Endothelial cell of hepatic sinusoid (primary cell): ENCODE results near the gene NDUFAF8.

Experiments
- in situ Hi-C: cut with HindIII; loops from 2 replicates; pipeline ENCODE4 v1.10.0; 2017; ENCODE audit warnings: low sequenced_read_pairs

The NDUFAF8 gene

DNA sequence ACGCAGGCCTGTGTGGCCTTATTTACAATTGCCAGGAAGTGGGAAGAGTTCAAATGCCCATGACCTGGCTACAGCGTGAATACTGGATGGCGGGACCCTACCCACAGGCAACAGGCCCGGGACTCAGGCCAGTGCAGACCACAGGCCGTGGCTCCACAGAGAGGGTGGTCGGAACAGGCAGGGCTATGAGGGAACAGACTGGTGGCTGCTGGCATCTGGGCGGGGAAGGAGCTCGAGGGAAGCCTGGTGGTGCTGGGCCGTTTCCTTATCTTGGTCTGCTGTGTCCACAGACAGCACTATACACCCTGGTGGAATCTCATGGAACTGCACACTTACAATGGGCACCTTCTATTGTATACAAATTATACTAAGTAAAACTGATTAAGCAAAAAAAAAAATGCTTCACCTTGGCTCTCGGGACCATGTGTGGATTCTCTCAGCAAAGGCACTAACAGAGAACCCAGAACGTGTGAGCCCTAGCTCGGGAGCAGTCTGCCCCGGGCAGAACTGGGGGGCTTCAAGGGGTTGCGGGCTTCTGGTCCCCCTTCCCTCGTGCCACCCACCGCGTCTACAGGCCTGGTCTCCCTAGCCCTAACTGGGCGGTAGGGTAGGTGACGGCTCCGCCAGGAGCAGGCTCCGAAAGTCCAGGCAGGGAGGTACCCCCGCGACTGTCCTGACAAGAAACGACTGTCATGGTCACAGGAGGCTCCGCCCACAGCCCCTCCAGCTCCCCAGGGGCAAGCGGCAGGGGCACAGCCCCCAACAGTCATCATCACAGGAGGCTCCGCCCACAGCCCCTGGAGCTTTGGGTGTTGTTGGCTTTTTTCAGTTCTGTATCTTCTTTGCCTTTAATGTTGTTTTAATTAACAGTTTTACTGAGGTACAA is 38.2 kb upstream of the NDUFAF8 start:
- in situ Hi-C loops = no loop called here

DNA sequence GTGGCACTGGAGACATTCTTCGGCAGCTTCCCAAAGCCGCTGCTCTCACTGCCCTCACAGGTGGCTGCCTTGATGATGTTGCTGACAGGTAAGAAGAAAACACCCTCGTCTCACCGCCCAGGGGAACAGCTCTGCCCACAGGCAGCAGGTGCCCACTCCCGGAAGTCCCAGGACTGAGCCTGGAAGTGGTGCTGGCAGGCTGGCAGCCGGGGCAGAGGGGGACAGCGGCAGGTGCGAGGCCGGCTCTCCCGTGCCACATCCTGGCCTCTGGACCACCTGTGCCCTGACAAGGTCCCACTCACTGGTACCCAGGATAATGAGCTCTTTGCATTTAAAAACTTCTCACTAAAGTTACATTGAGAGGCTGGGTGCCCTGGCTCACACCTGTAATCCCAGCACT is 36.8 kb upstream of the NDUFAF8 start:
- in situ Hi-C loops = no loop called here

- in situ Hi-C loops = no loop called here
Observed at GRCh38 chr17:81203136-81203535, 36.0 kb upstream of the NDUFAF8 start.

DNA sequence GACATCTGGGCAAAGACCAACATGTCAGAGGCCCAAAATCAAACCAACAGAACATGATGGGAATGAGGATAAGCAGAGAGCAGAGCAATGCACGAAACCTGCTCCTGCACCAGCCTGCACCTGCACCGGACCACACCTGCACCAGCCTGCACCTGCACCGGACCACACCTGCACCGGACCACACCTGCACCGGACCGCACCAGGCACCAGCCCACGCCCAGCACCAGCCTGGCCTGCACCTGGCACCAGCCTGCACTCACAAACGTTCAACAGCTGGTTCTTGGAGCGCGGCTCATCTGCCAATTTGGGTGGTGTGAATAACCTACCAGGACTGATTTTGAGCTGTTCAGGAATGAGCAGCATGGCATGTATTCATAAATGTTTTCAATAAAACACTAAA is 34.5 kb upstream of the NDUFAF8 start:
- in situ Hi-C loops = no loop called here

GRCh38 chr17:81206166-81206565 is 33.0 kb upstream of the NDUFAF8 start:
- in situ Hi-C loops = loop anchor here (5.0 kb wide), 1 partner anchor 74 kb away; no protein-coding TSS in a partner anchor

DNA sequence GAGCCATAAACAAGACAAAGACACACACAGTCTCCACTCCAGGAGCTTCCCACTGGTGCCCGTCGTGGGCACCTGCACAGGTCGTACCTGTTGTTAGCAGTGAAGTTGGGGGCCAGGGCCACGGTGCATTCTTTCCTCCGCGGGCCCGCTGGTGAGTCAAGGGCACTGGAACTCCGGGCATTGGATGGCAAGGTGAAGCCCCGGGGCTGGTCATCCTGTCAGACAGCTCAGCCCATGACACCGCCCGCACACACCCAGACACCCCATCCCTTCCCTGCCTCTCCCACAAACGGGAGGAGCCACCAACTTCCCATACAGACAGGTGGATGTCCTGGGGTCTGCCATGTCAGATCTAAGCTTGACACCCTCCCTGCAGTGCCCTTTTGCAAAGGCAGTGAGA is 32.5 kb upstream of the NDUFAF8 start:
- in situ Hi-C loops = loop anchor here (5.0 kb wide), 1 partner anchor 74 kb away; no protein-coding TSS in a partner anchor

DNA sequence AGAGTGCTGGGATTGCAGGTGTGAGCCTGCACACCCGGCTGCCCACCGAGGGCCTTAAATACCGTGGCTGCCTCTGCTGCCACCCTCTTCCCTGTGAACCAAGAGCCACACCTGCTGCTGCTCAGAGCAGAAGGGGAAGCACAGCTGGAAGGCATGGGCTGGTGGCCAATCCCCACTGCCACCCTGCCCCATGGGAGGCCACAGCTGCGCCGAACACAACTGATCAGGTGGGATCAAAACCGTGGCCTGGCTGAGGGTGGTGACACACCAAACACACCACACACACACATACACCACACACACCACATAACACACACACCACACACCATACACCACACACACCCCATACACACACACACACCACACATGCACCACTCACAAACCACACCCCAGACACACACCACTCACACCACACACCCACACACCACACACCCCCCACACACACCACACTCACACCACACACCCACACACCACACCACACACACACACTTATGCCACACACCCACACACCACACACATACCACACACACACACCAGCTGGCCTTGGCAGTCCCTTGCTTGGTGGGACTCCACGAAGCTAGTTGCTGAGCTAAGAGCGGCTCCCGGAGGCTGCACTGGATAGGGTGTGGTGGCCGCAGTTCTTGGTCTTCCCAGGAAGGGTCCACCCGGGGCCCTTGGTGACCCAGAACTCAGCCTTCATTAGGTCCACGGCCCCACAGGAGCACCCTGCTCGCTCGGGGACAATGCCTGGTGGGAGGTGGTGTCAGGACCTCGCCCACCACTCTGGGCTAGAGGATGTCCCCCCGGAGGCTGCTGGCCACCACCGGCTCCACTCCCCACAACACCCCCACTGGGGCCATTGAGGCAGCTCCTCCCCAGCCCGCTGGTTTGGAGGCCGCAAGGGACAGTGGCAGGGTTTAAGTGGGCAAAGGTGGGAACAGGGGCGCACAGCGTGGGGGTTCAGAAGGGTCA is 31.2 kb upstream of the NDUFAF8 start:
- in situ Hi-C loops = loop anchor here (5.0 kb wide), 1 partner anchor 76 kb away; no protein-coding TSS in a partner anchor

GRCh38 chr17:81208651-81209050 is 30.5 kb upstream of the NDUFAF8 start:
- in situ Hi-C loops = loop anchor here (5.0 kb wide), 1 partner anchor 76 kb away; no protein-coding TSS in a partner anchor

DNA sequence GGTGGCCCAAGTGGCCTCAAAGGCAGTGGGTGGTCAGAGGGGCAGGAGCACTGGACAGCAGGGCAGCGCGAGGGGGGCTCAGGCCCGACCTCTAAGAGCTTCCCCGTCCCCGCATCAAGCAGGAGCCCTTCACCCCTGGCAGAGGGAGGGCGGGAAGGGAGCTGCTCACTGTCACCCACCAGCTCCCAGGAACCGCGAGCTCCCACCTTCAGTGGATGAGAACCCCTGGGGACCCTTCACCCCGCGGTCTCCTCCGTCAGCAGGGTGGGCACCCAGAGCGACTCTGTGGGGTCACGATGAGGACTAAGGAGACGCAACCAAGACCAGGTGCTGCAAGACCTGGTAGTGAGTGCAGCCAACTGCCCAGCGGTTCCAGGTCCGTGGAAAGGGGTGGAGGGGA is 30.0 kb upstream of the NDUFAF8 start:
- in situ Hi-C loops = loop anchor here (5.0 kb wide), 1 partner anchor 77 kb away; no protein-coding TSS in a partner anchor

- in situ Hi-C loops = no loop called here
Observed at GRCh38 chr17:81210466-81210865, 28.7 kb upstream of the NDUFAF8 start.

- in situ Hi-C loops = no loop called here
Observed at GRCh38 chr17:81210868-81211267, 28.2 kb upstream of the NDUFAF8 start.

GRCh38 chr17:81212365-81212764 is 26.8 kb upstream of the NDUFAF8 start:
- in situ Hi-C loops = no loop called here

- in situ Hi-C loops = no loop called here
Observed at GRCh38 chr17:81213978-81214377, 25.1 kb upstream of the NDUFAF8 start.

DNA sequence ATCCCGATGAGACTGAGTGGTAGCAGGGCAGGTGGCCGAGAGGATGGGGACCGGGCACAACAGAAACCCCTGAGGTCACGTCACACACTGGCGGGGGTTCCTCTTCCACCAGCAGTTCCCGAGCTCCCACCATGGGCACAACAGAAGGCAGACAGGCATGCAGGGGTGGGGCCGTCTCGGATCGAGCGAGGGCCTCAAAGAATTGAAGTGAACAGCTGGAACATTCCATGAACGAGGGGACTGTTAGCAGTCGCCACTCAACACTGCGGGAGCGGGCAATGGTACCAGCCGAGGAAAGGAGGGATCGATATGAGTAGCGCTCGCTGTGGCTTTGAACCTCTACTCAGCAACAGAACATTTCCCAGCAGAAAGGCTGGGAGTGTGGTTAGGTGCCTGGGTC is 21.6 kb upstream of the NDUFAF8 start:
- in situ Hi-C loops = no loop called here

DNA sequence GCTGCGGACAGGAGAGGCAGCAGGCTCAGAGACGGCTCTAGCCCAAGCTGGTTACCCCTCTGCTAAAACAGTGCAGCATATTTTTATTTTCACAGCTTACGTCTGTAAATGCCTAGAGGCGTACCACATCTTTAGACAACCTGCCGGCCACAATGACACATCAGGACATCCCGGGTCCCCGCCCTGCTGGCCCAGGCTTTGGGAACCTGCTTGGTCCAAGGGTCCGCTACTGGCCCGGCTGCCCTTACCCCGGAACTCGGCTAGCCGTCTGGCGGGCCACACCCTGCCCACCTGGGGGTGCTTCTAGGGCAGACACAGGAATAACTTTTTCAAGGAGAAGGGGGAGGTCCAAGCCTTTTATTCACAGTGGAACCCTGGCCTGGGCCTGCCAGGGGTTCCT is 20.7 kb upstream of the NDUFAF8 start:
- in situ Hi-C loops = no loop called here

DNA sequence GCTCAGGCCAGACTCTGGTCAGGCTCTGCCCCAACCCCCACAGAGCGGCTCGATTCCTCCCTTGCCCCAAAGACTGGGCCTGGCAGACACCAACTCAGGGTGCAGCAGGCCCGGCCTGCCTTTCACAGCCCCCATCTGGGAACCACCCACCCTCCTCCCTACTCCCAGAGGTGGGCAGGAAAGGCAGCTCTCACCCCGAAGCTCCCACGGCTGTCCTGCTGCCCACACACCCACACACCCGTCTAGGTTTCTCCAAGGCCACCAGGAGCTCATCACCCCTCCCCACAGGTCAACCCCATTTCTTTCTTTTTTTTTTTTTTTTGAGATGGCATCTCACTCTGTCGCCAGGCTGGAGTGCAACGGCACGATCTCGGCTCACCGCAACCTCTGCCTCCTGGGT is 20.1 kb upstream of the NDUFAF8 start:
- in situ Hi-C loops = no loop called here

GRCh38 chr17:81219476-81220180 is 19.5 kb upstream of the NDUFAF8 start:
- in situ Hi-C loops = no loop called here

GRCh38 chr17:81221371-81221841 is 17.7 kb upstream of the NDUFAF8 start:
- in situ Hi-C loops = no loop called here

DNA sequence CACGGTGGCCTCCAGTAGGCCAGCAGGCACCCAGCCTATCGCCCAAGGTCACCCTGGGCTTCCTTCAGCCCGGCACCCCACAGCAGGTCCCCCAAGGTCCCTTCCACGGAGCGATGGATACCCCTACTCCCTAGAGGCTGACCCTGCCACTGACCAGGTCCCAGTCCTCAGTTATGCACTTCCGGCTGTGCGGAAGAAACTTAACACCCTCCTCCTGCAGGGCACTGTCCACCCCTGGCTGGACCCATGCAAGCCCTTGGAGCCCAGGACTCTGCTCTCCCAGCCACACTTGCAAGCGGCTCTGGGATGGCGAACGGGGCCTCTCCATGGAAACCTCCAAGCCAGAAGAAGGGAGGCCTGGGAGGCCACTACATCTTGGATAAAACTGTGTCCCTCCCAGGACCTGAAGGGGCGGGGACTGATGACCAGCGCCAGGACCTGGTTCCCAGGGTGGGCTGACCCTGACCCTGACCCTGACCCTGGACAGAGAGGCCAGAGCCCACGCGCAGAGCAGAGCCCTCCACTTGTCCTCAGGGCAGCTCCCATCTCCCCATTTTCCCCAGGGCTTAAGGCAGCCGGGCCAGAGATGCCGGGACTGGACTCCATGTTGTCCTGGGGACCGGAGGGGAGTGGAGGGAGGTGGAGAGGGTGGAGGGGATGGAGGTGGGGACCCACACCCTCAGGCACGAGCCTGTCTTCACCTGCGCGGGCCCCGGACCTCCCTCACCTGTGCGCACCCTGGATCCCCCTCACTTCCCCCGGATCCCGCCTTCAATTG is 17.1 kb upstream of the NDUFAF8 start:
- in situ Hi-C loops = no loop called here

GRCh38 chr17:81222620-81222905 is 16.6 kb upstream of the NDUFAF8 start:
- in situ Hi-C loops = no loop called here
